HFF-Myc (cell line): ENCODE measurements around the gene KCNAB1.
"Not testable (repeated sequence)": the region's sequence is repeated elsewhere in the genome, so short reads cannot be mapped to it uniquely, and the experiment has no call there.

Experiments used
- DNase-seq: peaks from one replicate; pipeline ENCODE4 v3.0.0-alpha.2; 2011; ENCODE audit warnings: low read depth; ENCODE audit errors: extremely low read depth
- H3K4me3 ChIP-seq: replicated peaks from 2 replicates; pipeline ENCODE4 v1.5.1; 2011; ENCODE audit warnings: low read depth, mild to moderate bottlenecking, control low read depth, low read length
- TF ChIP-seq, protein P1 (sequence below): IDR thresholded peaks from 2 replicates; pipeline ENCODE4 v1.5.1; 2012; ENCODE audit warnings: mild to moderate bottlenecking, low read depth, low read length, control low read depth; ENCODE audit errors: missing control alignments

Gene KCNAB1

DNA sequence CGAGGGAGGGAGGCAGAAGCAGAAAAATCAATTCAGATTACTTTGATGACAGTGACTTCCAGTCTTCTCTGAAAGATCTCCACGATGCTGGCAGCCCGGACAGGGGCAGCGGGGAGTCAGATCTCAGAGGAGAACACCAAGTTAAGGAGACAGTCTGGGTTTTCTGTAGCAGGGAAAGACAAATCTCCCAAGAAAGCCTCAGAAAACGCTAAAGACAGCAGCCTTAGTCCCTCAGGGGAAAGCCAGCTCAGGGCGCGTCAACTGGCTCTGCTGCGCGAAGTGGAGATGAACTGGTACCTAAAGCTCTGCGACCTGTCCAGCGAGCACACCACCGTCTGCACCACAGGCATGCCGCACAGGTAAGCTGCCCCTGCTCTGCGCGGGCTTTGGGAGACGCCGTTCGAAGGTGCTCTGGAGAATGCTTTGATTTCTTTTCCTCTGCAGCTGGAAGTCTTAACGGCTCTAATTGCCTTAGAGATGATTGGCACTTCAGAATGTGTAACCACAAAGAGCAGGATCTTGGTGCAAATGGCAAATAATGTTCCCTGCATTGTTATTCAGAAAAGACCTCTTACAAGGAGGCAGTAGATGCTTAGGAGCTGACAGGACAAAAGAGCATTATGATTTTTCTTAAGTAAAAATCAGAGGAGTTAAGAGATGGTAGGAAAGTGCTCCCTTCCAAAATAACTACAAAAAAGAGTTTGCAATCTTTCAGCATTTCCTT is at the start of gene KCNAB1:
TSS of gene KCNAB1 (plus strand) at position 51 of the 724 bp plus-strand sequence.
- DNase-seq: no peak
- H3K4me3 ChIP-seq: no peak within 1 kb of the TSS
- TF ChIP-seq, protein P1, sequence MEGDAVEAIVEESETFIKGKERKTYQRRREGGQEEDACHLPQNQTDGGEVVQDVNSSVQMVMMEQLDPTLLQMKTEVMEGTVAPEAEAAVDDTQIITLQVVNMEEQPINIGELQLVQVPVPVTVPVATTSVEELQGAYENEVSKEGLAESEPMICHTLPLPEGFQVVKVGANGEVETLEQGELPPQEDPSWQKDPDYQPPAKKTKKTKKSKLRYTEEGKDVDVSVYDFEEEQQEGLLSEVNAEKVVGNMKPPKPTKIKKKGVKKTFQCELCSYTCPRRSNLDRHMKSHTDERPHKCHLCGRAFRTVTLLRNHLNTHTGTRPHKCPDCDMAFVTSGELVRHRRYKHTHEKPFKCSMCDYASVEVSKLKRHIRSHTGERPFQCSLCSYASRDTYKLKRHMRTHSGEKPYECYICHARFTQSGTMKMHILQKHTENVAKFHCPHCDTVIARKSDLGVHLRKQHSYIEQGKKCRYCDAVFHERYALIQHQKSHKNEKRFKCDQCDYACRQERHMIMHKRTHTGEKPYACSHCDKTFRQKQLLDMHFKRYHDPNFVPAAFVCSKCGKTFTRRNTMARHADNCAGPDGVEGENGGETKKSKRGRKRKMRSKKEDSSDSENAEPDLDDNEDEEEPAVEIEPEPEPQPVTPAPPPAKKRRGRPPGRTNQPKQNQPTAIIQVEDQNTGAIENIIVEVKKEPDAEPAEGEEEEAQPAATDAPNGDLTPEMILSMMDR: no peak

DNA sequence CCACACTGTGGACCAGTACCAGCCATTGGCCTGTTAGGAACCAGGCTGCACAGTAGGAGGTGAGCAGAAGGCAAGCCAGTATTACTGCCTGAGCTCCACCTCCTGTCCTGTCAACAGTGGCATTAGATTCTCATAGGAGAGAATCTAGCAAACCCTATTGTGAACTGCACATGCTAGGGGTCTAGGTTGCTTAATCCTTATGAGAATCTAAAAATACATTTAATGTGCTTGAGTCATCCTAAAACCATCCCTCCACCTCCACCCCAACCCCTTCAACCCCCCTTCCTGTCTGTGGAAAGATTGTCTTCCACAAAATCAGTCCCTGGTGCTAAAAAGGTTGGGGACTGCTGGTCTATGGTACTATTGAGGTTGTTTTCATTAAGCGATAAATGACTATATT is 49.3 kb upstream of the KCNAB1 start:
- TF ChIP-seq, protein P1: no peak
- no peak for DNase-seq
- H3K4me3 ChIP-seq: no peak overlapping the region

DNA sequence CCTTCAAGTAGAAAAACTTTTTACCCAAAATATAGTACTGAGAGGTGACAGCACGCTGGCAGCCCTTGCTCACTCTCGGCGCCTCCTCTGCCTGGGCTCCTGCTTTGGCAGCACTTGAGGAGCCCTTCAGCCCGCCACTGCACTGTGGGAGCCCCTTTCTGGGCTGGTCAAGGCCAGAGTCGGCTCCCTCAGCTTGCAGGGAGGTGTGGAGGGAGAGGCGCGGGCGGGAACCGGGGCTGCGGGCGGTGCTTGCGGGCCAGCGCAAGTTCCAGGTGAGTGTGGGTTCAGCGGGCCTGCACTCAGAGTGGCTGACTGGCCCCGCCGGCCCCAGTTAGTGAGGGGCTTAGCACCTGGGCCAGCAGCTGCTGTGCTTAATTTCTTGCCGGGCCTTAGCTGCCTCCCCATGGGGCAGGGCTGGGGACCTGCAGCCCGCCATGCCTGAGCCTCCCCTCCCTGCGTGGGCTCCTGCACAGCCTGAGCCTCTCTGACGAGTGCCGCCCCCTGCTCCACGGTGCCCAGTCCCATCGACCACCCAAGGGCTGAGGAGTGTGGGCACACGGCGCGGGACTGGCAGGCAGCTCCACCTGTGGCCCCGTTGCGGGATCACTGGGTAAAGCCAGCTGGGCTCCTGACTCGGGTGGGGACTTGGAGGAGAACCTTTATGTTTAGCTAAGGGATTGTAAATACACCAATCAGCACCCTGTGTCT is 47.3 kb upstream of the KCNAB1 start:
- DNase-seq, H3K4me3 ChIP-seq: not testable (repeated sequence)

DNA sequence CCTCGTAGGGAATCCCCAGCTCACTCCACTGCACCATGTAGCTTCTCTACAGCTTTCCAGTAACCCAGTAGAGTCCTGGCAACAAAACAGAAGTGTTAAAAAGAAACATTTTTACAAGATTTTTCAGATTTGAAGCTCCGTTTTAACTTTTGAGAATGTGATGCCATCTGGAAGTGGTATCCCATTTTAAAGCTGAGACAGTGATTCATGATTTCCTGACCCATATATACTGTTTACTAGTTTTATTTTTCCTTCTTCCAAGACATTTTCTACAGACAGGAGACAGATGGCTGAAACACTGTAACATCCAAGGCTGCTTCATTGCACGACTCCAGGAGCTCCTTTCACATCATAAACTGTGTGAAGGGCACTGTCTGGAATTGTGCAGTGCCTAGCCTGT is 30.3 kb upstream of the KCNAB1 start:
- H3K4me3 ChIP-seq: no peak overlapping the region
- TF ChIP-seq, protein P1: no peak
- DNase-seq: no peak

DNA sequence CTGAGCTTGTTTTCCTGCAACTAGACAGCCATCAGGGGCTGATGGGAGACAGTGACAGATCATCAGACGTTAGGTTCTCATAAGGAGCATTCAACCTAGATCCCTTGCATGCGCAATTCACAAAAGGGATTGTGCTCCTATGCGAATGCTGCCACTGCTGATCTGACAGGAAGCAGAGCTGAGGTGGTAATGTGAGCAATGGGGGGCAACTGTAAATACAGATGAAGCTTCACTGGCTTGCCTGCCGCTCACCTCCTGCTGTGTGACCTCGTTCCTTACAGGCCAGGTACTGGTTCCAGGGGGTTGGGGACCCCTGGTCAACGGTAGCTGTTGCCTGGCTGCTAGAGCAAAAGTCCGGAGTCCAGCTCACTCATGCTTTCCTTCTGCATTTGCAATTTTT is 26.4 kb upstream of the KCNAB1 start:
- no peak overlapping the region for H3K4me3 ChIP-seq
- no peak for DNase-seq
- TF ChIP-seq, protein P1: no peak

DNA sequence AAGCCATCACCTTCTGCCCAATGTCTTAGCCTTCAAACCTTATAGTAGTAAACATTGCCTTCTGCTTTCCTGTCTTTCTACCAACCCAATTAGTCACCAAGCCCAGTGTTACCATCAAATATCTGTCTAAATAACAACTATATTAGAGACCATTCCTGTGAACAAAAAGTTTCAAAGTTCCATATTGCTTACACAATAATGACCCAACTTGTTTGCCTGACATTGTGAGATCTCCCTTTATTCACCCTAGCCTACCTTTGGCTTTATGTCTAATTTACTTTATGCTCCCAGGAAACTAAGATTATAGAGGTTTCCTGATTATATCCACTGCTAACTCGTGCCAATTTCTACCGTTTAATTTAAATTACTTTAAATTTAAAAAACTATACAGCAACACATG is 26.0 kb upstream of the KCNAB1 start:
- TF ChIP-seq, protein P1: no peak
- H3K4me3 ChIP-seq: no peak overlapping the region
- no peak for DNase-seq

DNA sequence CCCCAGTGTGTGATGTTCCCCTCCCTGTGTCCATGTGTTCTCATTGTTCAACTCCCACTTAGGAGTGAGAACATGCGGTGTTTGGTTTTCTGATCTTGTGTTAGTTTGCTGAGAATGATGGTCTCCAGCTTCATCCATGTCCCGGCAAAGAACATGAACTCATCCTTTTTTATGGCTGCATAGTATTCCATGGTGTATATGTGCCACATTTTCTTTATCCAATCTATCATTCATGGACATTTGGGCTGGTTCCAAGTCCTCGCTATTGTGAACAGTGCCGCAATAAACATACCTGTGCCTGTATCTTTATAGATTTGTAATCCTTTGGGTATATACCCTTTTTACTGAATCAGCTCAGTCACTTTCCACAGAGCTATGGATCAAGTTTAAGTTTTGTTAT is 24.7 kb upstream of the KCNAB1 start:
- not testable (repeated sequence) for H3K4me3 ChIP-seq, DNase-seq
